Activated CD4-positive, alpha-beta memory T cell treated with anti-CD3 and anti-CD28 coated beads for 36 hours (primary cell): ENCODE results near the gene CLNK. TPM values are rescaled to one million over a fixed set of nuclear protein-coding genes. Genes with fewer than 3 reads are reported as not detected.

Experiments used
- CTCF ChIA-PET: fragments of 350-600 bp; sonication (Branson Sonifier 250); formaldehyde crosslinking; loops from one replicate; lab custom pipeline; 2021; ENCODE audit warnings: antibody characterized with exemption, inconsistent platforms; lab: Charles Lee
- POLR2A ChIA-PET: fragments of 350-600 bp; sonication (Branson Sonifier 250); formaldehyde crosslinking; loops from one replicate; lab custom pipeline; 2021; ENCODE audit warnings: antibody characterized with exemption; lab: Charles Lee
- DNase-seq: peaks from one replicate; pipeline ENCODE4 v3.0.0-alpha.2; 2020
- H3K27ac Mint-ChIP-seq: one replicate; pipeline ENCODE4 v1.8.0; 2021; ENCODE audit warnings: mixed read lengths
- H3K27me3 Mint-ChIP-seq: one replicate; pipeline ENCODE4 v1.8.0; 2021; ENCODE audit warnings: mixed read lengths
- H3K36me3 Mint-ChIP-seq: one replicate; pipeline ENCODE4 v1.8.0; 2021; ENCODE audit warnings: mixed read lengths
- H3K4me1 Mint-ChIP-seq: one replicate; pipeline ENCODE4 v1.8.0; 2021; ENCODE audit warnings: low read depth, mixed read lengths
- H3K4me3 Mint-ChIP-seq: one replicate; pipeline ENCODE4 v1.8.0; 2021; ENCODE audit warnings: mild to moderate bottlenecking, mixed read lengths
- H3K9me3 Mint-ChIP-seq: one replicate; pipeline ENCODE4 v1.8.0; 2021; ENCODE audit warnings: mixed read lengths
- intact Hi-C: fragments of 100-400 bp; cut with micrococcal nuclease; formaldehyde crosslinking; loops from one replicate; pipeline ENCODE4 v1.15.1; 2023
- total RNA-seq, 2 experiments: library from RNA; stranded (reverse); gene quantifications; one replicate each; pipeline ENCODE4 v1.2.3, GENCODE V29; 2021

Gene CLNK
- total RNA-seq, 2 experiments from 2014 or later = not detected

DNA sequence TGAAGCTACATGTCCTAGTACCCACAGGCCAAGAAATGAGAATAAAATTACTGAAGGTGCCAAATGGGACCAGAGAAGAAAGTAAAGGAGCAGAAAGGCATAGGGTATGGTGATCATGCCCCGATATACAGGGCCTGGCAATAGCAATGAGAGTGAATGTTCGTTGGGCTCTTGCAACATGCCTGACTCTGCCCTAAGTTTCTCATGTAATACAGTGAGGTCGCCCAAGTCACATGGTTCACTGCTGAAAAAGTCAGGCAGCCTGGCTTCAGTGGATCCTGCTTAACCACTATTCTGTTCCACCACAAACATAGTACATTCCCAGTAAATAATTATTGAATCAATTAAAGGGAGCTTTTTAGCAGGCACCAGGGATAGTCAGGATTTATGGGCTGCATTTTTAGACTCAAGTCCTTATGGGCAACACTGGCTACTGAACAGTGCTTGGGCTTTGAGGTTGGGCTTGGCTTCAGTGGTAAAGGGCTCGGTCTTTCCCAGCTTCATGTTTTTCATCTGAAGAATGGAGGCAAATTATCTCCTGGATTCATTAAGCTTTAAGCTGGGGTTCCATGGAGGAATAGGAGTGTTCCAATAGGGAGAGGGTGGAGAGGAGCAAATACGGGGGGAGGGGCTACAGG, 160.3 kb downstream of the CLNK start:
- no peaks in the 10 kb centered on the region for H3K36me3 Mint-ChIP-seq
- H3K27me3 Mint-ChIP-seq = peaks cover 3% of the 10 kb centered on the region
- H3K27ac Mint-ChIP-seq = no peak overlapping the region
- H3K4me1 Mint-ChIP-seq = no peaks in the 10 kb centered on the region
- intact Hi-C loops = no loop called here
- DNase-seq = no peak
- ChIA-PET CTCF (interaction anchor here (0.7 to 2.2 kb wide), 3 partner anchors 14 to 366 kb away, joined by 3 to 6 read pairs (median 4); no protein-coding TSS in a partner anchor), POLR2A (no interaction called here)
- H3K4me3 Mint-ChIP-seq = no peak overlapping the region
- H3K9me3 Mint-ChIP-seq = no peaks in the 10 kb centered on the region

DNA sequence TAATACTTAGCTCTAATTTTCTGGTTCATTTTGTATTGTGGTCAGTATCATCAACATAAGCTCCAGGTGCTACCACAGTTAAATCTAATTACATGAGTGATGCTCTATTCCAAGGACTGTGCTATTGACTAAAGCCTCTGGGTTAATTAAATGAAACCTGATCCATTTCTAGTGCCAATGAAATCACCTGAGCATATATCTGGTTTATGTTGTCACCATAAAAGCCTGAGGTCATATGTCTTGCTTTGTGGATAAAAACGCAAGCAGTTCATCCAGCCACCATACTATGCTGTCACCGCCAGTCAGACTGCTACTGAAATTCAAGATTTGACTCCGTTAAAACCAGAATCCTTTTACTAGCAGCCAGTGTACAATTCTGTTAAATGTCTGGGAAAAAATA, 163.1 kb downstream of the CLNK start:
- ChIA-PET CTCF (interaction anchor here (1.0 kb wide), 1 partner anchor 16 kb away, joined by 3 read pairs; no protein-coding TSS in a partner anchor), POLR2A (no interaction called here)
- H3K27me3 Mint-ChIP-seq = peaks cover 4% of the 10 kb centered on the region
- H3K4me1 Mint-ChIP-seq = no peaks in the 10 kb centered on the region
- H3K9me3 Mint-ChIP-seq = no peaks in the 10 kb centered on the region
- no peak overlapping the region for H3K27ac Mint-ChIP-seq
- no peak overlapping the region for H3K4me3 Mint-ChIP-seq
- intact Hi-C loops = no loop called here
- DNase-seq = no peak
- no peaks in the 10 kb centered on the region for H3K36me3 Mint-ChIP-seq

DNA sequence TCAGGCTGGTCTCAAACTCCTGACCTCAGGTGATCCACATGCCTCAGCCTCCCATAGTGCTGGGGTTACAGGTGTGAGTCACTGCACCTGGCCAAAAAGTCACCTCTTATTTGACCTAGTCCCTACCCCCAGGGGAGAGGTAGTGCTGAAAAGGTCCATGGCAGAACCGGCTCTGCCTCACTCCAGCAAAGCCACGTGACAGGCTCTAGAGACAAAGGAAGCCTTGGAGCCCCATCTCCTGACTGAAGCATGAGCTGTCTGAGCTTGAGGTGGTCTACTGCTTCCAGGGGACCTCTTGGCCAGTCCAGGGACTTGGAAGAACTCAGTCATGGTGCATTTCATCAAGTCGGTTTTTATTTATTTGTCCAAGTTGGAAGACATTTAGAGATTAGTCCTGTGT, 174.8 kb downstream of the CLNK start:
- intact Hi-C loops = no loop called here
- DNase-seq = no peak
- Mint-ChIP-seq H3K27me3 (peaks cover 1% of the 10 kb centered on the region), H3K4me3 (no peak overlapping the region), H3K4me1 (peaks cover 5% of the 10 kb centered on the region), H3K27ac (no peak overlapping the region), H3K36me3 (no peaks in the 10 kb centered on the region), H3K9me3 (peaks cover 6% of the 10 kb centered on the region)
- CTCF ChIA-PET = interaction anchor here (1.5 kb wide), 1 partner anchor 49 kb away, joined by 3 read pairs; no protein-coding TSS in a partner anchor
- POLR2A ChIA-PET = no interaction called here

DNA sequence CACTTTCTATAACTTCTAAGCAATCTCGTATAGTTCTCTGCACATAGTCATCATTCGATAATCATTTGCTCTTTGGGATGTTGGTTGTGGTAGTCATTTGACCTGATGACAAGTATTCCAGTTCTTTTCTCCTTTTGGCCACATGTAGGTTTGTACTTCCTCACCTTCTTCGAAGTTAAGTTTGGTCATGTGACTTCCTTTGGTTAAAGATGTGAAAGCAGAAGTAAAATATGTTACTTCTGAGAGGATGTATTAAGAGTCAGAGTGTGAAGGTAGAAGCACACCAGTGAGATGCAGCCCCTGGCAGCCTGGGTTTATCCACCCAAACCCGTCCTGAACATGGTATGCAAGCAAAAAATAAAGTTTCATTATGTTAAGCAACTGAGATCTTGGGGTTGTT, 178.5 kb downstream of the CLNK start:
- no peak for DNase-seq
- CTCF ChIA-PET = no interaction called here
- H3K9me3 Mint-ChIP-seq = peaks cover 6% of the 10 kb centered on the region
- no peaks in the 10 kb centered on the region for H3K36me3 Mint-ChIP-seq
- intact Hi-C loops = no loop called here
- no peak overlapping the region for H3K27ac Mint-ChIP-seq
- POLR2A ChIA-PET = no interaction called here
- H3K27me3 Mint-ChIP-seq = peaks cover 3% of the 10 kb centered on the region
- peaks cover 5% of the 10 kb centered on the region for H3K4me1 Mint-ChIP-seq
- no peak overlapping the region for H3K4me3 Mint-ChIP-seq

DNA sequence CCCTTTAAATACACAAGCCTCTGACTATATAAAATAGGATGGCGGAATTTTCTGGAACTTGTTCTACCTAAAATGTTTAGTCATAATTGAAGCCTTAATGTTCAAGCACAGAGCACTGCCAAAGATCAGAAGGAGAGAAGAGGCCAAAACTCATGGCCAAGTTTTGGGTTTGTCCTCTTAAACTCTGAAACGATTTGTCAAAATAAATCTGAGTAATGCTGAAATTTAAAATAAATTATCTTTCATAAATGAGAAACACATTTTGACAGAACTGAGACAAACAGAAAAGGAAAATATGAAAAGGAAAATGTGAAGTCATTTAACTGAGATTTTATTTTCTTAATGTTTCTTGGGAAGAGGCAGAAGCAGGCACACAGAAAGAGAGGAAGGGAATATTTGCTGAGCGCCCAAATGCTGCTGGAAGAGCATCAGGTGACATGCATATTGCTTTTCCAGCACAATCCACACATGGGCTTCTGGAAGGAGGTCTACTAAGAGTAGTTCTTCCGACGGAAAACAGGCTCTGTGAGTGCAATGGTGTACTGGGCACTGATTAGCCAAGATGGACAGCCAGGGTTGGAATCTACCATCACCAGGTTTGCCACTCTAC, 179.9 kb downstream of the CLNK start:
- no peak overlapping the region for H3K4me3 Mint-ChIP-seq
- peaks cover 5% of the 10 kb centered on the region for H3K4me1 Mint-ChIP-seq
- no peak for DNase-seq
- intact Hi-C loops = no loop called here
- H3K27ac Mint-ChIP-seq = no peak overlapping the region
- ChIA-PET POLR2A (no interaction called here), CTCF (no interaction called here)
- H3K36me3 Mint-ChIP-seq = no peaks in the 10 kb centered on the region
- peaks cover 6% of the 10 kb centered on the region for H3K9me3 Mint-ChIP-seq
- H3K27me3 Mint-ChIP-seq = peaks cover 10% of the 10 kb centered on the region

DNA sequence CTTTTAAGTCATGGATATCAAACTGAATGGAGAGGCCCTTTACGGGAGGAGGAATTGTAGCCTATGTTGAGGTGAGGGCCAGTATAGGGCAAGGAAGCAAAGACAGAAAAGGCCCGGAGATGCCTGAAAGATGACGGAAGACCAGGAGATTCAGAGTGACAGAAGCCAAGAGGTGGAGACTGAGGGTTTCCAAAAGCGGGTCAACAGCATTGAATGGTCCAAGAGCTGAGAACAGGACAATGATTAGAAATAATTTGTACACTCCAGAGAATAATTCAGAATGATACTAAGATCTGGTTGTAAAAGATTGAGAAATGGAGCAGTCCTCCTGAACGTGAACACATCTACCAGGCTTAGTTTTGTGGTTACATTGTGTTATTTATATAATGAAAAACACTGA, 181.9 kb downstream of the CLNK start:
- Mint-ChIP-seq H3K27ac (no peak overlapping the region), H3K27me3 (peaks cover 10% of the 10 kb centered on the region), H3K4me3 (no peak overlapping the region), H3K36me3 (no peaks in the 10 kb centered on the region), H3K4me1 (peaks cover 5% of the 10 kb centered on the region), H3K9me3 (peaks cover 6% of the 10 kb centered on the region)
- no peak for DNase-seq
- intact Hi-C loops = no loop called here
- ChIA-PET CTCF (no interaction called here), POLR2A (no interaction called here)

DNA sequence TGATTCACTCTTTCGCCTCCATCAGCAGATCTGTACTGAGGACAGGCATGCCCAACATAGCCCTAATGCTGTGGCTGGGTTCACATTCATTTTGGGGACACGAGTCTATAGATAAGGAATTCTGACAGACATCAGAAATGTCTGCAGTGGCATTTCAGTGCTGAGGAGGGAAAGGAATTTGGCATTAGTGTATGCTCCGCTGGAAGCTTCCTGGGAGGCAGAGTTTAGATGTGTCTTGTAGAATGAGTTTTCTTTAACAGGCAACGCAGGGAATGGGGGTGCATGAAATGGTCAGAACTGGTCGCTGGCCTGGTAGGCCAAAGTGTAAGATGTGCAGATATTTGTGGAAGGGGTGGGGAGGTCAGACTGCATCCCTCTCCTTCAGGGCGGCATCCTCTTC, 183.8 kb downstream of the CLNK start:
- peaks cover 10% of the 10 kb centered on the region for H3K27me3 Mint-ChIP-seq
- peaks cover under 1% of the 10 kb centered on the region for H3K9me3 Mint-ChIP-seq
- CTCF ChIA-PET = no interaction called here
- no peaks in the 10 kb centered on the region for H3K4me1 Mint-ChIP-seq
- POLR2A ChIA-PET = no interaction called here
- no peaks in the 10 kb centered on the region for H3K36me3 Mint-ChIP-seq
- no peak overlapping the region for H3K27ac Mint-ChIP-seq
- intact Hi-C loops = no loop called here
- DNase-seq = no peak
- H3K4me3 Mint-ChIP-seq = no peak overlapping the region

DNA sequence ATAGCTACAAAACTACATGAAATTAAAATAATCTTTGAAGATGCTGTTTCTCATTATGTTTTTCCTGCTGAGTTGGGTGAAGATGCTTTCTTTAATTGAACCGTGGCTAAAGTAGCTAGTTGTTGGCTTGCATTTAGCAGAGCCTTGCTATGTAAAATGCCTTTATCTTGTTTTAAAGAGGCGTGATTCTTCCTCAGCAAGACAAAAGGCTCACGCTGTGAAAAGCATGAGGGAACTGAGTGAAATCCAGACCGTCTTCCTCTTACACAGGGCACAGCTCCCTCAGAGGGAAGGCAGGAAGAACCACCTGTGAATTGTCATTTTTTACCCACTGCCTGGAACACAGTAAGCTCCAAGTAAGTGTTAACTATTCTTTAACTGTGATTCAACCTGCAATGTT, 188.4 kb downstream of the CLNK start:
- CTCF ChIA-PET = no interaction called here
- Mint-ChIP-seq H3K4me3 (no peak overlapping the region), H3K36me3 (no peaks in the 10 kb centered on the region), H3K9me3 (no peaks in the 10 kb centered on the region), H3K27ac (no peak overlapping the region), H3K4me1 (no peaks in the 10 kb centered on the region), H3K27me3 (peaks cover 10% of the 10 kb centered on the region)
- intact Hi-C loops = no loop called here
- DNase-seq = no peak
- POLR2A ChIA-PET = no interaction called here

DNA sequence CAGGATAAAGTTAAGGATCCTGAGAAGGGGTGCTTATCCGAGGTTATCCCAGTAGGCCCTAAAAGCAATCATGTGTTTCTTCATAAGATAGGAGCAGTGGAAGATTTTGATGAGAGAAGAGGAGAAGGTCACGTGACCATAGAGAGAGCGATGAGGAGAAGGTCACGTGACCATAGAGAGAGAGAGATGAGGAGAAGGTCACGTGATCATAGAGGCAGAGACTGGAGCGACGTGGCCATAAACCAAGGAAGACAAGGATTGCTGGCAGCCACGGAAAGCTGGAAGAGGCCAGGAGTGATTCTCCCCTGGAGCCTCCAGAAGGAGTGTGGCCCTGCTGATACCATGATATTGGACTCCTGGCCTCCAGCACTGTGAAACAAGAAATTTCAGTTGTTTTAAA, 188.9 kb downstream of the CLNK start:
- Mint-ChIP-seq H3K4me3 (no peak overlapping the region), H3K36me3 (no peaks in the 10 kb centered on the region), H3K27ac (no peak overlapping the region), H3K9me3 (no peaks in the 10 kb centered on the region), H3K4me1 (no peaks in the 10 kb centered on the region), H3K27me3 (peaks cover 5% of the 10 kb centered on the region)
- POLR2A ChIA-PET = no interaction called here
- no peak for DNase-seq
- intact Hi-C loops = no loop called here
- CTCF ChIA-PET = no interaction called here

DNA sequence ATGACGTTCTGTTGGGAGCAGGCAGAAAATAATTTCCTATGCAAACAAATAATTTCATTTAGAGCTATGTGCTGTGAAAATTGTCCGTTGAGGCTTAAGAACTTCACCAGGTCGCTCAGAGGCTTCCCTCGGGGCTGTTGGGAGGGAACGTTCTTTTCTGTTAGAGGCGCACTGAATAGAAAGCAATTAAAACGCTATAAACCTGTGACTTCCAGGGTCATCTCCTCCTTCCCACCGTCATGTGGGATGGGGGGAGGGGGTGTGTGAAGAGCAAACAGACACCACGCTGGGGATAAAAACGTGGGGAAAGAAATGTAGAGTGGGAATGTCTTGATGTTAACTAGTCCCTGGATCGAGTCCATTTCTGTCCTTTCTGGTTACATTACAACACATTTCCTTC, 192.1 kb downstream of the CLNK start:
- Mint-ChIP-seq H3K4me1 (no peaks in the 10 kb centered on the region), H3K27me3 (peaks cover 9% of the 10 kb centered on the region), H3K36me3 (no peaks in the 10 kb centered on the region), H3K27ac (no peak overlapping the region), H3K9me3 (no peaks in the 10 kb centered on the region), H3K4me3 (no peak overlapping the region)
- CTCF ChIA-PET = no interaction called here
- POLR2A ChIA-PET = no interaction called here
- DNase-seq = no peak
- intact Hi-C loops = no loop called here

DNA sequence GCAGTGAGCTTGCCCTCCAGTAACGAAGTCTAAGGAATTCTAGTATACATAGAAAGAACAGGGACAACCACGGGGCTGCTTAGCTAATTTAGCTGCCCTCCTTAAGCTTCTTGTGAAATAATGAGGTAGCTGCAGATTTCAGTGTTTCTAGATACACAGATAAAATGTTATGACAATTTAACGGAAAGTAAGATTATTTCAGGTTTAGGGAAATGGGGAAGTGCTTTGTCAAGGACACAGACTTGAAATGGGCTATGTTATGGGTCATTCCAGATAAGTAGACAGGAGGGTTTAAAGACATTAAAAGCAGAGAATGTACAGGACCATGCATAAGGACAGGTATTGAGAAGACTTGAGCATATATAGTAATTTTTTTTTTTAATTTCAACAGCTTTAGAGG, 193.2 kb downstream of the CLNK start:
- Mint-ChIP-seq H3K9me3 (no peaks in the 10 kb centered on the region), H3K4me3 (no peak overlapping the region), H3K36me3 (no peaks in the 10 kb centered on the region), H3K27ac (no peak overlapping the region), H3K27me3 (peaks cover 11% of the 10 kb centered on the region), H3K4me1 (no peaks in the 10 kb centered on the region)
- intact Hi-C loops = no loop called here
- CTCF ChIA-PET = no interaction called here
- no peak for DNase-seq
- POLR2A ChIA-PET = no interaction called here

DNA sequence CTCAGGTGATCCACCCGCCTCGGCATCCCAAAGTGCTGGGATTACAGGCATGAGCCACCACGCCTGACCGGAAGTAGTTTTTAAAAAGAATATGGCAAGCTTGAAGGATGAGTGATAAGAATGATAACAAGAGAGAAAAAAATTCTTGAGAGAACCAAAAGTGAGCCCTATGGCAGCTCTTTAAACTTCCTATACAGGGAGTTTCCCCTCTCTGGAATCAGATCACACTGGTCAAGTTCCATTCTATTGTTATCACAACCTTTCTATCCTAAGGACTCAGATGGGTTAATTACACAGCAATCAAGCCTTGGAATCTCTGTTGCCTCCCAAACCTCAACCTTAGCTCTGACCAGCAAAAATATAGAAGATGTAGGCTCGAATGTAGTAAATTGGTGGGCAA, 193.6 kb downstream of the CLNK start:
- H3K36me3 Mint-ChIP-seq = no peaks in the 10 kb centered on the region
- H3K9me3 Mint-ChIP-seq = no peaks in the 10 kb centered on the region
- H3K4me3 Mint-ChIP-seq = no peak overlapping the region
- H3K27ac Mint-ChIP-seq = no peak overlapping the region
- intact Hi-C loops = no loop called here
- DNase-seq = no peak
- ChIA-PET POLR2A (no interaction called here), CTCF (no interaction called here)
- peaks cover 11% of the 10 kb centered on the region for H3K27me3 Mint-ChIP-seq
- no peaks in the 10 kb centered on the region for H3K4me1 Mint-ChIP-seq

DNA sequence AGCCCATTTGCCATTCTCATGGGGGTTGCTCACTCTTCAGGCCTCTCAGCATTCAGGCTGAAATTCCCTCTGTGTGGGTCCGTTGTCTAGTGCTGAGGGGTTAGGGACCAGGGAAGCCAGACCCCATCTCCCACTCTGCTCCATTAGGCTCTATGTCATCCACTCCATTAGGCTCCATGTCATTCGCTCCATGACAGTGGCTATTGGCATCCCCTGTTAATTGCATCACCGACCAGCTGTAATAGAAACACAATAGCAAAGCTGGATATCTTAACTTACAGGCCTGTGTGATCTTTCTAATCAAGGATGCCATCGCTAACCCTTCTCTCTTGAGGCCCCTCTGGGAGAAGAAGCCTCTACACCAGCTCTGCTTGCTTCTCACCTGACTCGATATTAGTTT, 201.7 kb downstream of the CLNK start:
- CTCF ChIA-PET = no interaction called here
- POLR2A ChIA-PET = no interaction called here
- Mint-ChIP-seq H3K9me3 (no peaks in the 10 kb centered on the region), H3K36me3 (no peaks in the 10 kb centered on the region), H3K27ac (no peak overlapping the region), H3K27me3 (peaks cover 3% of the 10 kb centered on the region), H3K4me3 (no peak overlapping the region), H3K4me1 (no peaks in the 10 kb centered on the region)
- intact Hi-C loops = no loop called here
- no peak for DNase-seq
